Measurements from ENCODE around the gene SETD7.

- TF ChIP-seq CTCF (IDR thresholded peaks at IDR 0.05; ENCODE audit: borderline replicate concordance, extremely low read depth, low read length, poor library complexity, severe bottlenecking) (no peak), EZH2 (IDR thresholded peaks at IDR 0.05; ENCODE audit: borderline replicate concordance, low read depth, low read length, severe bottlenecking) (no peak)
Observed at GRCh38 chr4:139560406-139561104, 4.5 kb upstream of the SETD7 start.
